NCI-H1092 (cell line): ENCODE measurements around the gene CHD9.
"Not testable (repeated sequence)": the region's sequence is repeated elsewhere in the genome, so short reads cannot be mapped to it uniquely, and the experiment has no call there.

Experiments
- DNase-seq: peaks from one replicate; lab custom pipeline; 2025; lab: John Stamatoyannopoulos, UW

The CHD9 gene

DNA sequence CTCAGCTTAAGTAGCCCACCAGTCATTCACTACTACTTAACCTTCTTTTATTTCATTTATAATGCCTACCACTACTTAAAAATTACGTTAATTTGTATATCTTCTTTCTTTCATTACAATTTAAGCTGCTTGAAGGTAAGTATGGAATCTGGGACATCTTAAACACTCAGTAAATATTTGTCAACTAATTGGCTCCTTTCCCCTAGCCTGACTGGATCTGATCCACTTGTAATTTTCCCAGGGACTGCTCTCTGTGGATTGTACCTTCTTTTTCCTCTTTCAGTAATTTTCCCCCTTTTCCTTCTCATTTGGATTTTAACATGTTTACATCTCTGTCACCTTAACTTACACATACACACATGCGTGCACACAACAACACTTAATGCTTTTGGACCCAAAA, 227.1 kb downstream of the CHD9 start:
- no peak for DNase-seq

DNA sequence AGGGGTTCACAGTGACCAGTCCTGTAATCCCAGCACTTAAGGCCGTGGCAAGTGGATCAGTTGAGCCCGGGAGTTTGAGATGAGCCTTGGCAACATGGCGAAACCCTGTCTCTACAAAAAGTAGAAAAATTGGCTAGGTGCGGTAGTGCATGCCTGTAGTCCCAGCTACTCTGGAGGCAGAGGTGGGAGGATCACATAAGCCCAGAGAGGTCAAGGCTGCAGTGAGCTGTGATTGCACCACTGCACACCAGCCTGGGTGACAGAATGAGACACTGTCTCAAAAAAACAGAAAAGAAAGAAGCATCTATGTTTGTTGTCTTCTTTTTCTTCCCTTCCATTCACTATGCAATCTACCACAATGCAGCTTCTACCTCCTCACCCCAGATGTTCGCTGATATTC, 227.5 kb downstream of the CHD9 start:
- DNase-seq = no peak

DNA sequence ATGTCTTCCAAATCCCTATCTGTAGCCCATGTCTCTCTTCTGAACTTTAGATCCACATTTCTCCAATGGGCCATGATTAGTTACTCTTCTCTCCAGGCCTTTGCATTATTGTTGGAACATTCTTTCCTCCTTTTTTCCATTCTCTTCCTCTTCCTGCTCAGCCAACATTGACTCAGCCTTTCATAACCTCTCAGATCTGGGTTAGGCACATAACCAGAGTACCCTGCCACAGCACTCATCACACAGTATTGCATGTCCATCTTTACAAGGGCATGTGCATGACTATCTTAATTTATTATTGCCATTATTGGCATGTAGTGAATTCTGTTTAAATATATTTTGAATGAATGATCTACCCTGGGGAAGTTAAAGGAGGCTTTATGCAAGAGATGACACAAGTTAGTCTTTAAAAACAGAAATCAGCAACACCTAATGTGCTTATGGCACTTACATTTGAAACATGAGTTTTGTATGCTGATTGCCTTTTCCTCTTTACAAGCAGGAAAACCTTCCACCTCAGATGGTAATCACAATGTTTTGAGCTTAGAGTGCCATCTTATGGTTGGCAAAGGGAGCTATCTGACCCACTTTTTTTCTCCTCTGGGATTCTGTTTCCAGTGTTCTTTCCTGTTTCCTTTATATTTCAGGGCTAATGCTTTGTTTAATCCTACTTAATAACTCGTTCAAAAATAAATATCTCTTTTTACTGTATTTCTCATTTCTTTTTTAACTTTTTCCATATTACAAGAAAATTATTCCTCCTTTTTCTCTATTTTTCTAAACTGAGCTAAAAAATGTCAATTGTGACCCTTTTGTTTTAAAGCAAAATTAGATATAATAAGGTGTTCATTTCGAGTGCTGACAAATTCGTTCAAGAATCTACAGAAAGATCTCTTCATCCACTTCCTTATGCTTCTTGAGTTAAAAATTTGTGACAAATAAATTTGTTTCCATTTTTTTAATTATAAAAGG, 228.5 kb downstream of the CHD9 start:
- peak; percentile 30 for DNase-seq

GRCh38 chr16:53285236-53285635, 230.4 kb downstream of the CHD9 start:
- no peak for DNase-seq

DNA sequence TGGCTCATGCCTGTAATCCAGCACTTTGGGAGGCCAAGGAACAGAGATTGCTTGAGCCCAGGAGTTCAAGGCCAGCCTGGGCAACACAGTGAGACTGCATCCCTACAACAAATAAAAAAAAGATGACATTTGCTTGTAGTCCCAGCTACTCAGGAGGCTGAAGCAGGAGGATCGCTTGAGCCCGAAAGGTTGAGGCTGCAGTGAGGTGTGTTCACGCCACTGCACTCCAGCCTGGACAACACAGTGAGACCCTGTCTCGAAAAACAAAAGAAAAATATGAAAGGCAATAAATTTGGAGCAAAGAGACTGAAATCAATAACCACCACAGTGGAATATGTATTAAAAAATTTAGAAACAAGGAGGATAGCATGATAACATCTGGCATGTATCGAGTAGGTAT, 235.7 kb downstream of the CHD9 start:
- no peak for DNase-seq

- DNase-seq = no peak
These were observed 237.1 kb downstream of the CHD9 start for GRCh38 chr16:53291757-53292392.

DNA sequence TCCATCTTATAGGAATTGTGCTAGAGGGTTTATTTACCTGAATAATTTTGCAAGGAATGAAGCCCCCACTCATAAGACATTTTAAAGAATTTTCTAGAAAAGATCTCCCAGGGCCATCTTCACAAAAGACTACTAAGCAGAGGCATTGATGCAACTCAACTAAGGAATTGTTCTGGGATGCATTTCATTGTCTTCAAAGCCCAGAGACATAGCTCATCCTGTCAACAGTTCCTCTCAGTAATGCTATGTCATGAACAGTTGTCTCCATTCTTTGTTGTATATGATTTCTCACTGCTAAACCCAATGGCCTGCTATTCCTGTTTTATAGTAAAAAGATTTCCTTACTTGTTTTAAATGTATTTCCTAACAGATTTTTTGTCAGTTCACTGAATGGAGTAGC, 242.7 kb downstream of the CHD9 start:
- no peak for DNase-seq

- no peak for DNase-seq
These were observed 249.5 kb downstream of the CHD9 start for GRCh38 chr16:53304334-53304733.

DNA sequence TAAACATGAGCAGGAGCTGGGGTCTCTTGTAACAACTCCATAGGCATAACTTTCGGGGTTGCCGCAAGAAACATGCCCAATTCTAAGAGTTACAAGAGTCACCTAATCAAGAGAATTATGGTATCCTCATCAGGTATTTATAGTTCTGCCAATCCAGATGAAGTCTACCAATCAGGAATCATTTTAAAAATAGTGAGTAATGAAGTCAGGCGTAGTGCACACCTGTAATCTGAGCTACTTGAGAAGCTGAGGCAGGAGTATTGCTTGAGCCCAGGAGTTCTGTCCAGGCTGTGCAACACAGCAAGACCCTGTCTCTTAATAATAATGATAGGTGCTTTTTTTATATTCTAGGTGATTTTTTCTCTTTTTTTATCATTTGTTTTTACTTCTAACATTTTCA, 251.0 kb downstream of the CHD9 start:
- no peak for DNase-seq

DNA sequence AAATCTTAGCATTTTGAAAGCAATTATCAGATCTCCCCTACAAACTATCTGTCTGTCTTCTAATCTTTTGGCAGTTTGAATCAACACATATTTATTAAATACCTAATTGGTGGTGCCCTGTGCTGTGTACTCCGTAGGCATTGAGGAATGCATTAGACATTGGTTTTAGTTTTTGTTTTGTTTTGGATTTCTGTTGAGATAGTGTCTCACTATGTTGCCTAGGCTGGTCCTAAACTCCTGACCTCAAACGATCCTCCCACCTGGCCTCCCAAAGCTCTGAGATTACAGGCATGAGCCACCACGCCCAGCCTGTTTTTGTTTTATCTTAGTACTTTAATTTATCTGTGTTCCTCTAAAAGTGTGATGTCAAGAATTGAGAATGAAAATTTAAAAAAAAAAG, 254.7 kb downstream of the CHD9 start:
- DNase-seq = no peak

DNA sequence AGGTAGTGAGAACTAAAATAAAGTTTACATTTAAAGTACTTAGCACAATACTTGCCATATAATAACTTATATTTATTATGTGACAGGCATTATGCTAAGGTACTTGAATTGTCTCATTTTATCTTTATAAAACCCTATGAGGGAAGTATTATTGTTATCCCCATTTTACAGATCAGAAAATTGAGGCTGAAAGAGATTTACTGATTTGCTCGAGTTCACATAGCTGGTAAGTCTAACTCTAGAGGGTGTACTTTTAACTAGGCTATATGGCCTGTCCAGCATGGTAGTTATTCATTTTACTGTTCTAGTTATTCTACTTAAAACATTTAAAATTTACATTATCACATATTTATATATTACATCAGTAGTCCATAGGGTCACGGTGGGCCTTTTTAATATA, 266.2 kb downstream of the CHD9 start:
- DNase-seq = no peak

GRCh38 chr16:53323924-53324323, 269.1 kb downstream of the CHD9 start:
- DNase-seq = no peak

DNA sequence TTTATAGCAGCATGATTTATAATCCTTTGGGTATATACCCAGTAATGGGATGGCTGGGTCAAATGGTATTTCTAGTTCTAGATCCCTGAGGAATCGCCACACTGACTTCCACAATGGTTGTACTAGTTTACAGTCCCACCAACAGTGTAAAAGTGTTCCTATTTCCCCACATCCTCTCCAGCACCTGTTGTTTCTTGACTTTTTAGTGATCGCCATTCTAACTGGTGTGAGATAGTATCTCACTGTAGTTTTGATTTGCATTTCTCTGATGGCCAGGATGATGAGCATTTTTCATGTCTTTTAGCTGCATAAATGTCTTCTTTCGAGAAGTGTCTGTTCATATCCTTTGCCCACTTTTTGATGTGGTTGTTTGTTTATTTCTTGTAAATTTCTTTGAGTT, 276.2 kb downstream of the CHD9 start:
- not testable (repeated sequence) for DNase-seq

GRCh38 chr16:53334581-53334980, 279.8 kb downstream of the CHD9 start:
- DNase-seq = no peak

DNA sequence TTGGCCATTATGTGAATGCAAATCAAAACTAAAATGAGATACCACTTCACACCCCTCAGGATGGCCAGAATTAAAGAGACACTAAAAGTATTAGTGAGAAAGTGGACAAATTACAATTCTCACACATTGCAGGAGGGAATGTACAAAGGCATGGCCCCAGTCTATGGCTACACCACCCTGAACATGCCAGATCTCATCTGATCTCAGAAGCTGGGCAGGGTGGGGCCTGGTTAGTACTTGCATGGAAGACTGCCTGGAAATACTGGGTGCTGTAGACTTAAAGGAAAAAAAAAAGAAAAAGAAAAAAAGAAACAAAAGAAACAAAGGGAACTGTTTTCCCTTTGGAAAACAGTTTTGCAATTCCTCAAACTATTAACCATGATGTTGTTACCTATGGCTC, 282.5 kb downstream of the CHD9 start:
- DNase-seq = no peak

- no peak for DNase-seq
These were observed 287.0 kb downstream of the CHD9 start for GRCh38 chr16:53341792-53342191.

- no peak for DNase-seq
These were observed 300.3 kb downstream of the CHD9 start for GRCh38 chr16:53355064-53355463.

DNA sequence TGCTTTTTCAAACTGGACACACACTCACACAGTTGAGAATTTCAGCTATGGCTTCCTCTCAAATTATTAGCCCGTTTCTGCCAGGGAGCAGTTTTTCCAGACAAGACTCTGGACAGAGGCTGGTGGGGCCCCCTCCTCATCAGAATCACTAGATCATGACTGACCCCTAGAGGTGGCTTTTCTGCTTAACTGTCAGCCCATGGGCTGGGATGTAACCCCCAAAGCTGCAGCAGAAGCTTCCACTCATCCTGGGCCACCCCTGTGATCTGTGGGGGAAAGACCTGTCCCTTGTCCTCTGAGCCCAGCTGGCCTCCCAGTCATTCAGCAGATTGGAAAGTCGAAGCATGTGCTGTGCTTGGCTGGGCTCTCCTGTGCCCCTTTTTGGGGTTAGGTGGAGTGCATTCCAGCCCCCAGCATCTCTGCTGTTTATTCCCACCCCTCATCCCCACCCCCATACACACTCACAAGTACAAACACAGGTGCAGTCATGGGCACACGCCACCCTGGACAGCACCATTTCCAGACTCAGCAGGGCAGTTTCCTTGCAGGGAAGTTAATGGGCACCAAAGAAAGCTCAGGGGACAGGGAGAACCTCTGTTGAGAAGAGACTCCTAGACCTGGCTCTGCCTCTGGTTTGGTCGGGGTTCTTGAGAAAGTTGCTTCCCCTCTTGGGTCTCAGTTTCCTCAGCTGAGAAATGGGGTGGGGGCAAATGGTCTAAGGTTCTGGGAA, 301.9 kb downstream of the CHD9 start:
- DNase-seq = no peak

- DNase-seq = no peak
These were observed 302.4 kb downstream of the CHD9 start for GRCh38 chr16:53357208-53357586.

GRCh38 chr16:53357955-53358354, 303.2 kb downstream of the CHD9 start:
- no peak for DNase-seq

DNA sequence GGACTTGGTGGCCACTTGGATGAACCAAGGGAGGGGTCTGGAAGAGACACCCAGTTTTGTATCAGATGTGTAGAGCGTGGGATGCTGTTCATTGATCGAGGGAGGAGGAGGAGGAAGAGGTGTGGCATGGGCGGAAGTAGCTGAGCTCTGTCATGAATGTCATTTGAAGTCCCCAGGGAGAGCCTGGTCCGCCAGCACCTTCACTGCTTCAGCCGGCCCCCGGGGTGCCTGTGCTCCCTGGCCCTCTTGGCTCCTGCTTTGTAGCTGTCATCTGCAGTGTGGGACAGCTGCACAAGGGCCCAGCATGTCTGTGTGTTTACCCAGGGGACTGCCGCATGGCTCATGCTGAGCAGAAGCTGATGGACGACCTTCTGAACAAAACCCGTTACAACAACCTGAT, 304.1 kb downstream of the CHD9 start:
- DNase-seq = no peak

GRCh38 chr16:53369921-53370320, 315.1 kb downstream of the CHD9 start:
- no peak for DNase-seq

DNA sequence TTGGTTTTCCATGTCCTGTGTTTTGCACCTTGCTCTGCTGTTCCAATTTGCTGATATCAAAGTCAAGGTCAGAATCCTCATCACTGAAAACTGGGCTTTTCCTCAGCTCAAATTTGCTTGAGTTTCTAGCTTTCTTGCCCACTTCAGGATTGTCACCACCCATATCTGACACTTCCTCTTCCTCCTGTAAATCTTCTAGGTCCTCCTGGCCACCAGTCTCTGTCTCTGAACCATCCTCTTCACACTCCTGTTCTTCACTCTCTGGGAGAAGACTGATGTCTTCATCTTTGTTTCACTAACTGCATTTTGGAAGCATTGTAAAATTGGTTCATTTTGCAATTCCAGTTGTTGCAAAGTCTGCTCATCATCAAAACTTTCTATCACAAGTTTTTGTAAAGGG, 316.0 kb downstream of the CHD9 start:
- DNase-seq = no peak
